Measurements from ENCODE around the gene MEG3.

DNA sequence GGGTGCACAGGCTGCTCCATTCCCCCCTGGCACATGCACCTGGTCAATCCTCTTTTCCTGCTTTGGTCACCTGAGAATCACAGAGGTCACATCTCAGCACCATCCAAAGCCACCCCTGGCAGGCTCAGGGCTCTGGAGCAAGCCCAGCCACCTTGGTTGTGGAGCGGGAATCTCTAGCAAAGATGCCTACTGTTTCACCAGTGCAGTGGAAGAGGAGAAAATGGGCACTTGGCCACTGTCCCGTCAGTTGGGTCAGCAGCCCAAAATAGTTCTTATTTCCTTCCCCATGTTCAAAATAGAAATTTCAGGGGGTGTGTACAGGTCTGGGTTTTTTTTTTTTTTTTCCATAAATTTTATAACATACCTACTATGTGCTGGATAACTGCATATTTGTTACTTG lies 59.3 kb downstream of the MEG3 start:
- TF ChIP-seq, protein P1, sequence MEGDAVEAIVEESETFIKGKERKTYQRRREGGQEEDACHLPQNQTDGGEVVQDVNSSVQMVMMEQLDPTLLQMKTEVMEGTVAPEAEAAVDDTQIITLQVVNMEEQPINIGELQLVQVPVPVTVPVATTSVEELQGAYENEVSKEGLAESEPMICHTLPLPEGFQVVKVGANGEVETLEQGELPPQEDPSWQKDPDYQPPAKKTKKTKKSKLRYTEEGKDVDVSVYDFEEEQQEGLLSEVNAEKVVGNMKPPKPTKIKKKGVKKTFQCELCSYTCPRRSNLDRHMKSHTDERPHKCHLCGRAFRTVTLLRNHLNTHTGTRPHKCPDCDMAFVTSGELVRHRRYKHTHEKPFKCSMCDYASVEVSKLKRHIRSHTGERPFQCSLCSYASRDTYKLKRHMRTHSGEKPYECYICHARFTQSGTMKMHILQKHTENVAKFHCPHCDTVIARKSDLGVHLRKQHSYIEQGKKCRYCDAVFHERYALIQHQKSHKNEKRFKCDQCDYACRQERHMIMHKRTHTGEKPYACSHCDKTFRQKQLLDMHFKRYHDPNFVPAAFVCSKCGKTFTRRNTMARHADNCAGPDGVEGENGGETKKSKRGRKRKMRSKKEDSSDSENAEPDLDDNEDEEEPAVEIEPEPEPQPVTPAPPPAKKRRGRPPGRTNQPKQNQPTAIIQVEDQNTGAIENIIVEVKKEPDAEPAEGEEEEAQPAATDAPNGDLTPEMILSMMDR (IDR thresholded peaks at IDR 0.05) = no peak
- TF ChIP-seq POLR2AphosphoS5 (IDR thresholded peaks at IDR 0.05) (no peak), EP300 (IDR thresholded peaks at IDR 0.05) (no peak), POLR2A (IDR thresholded peaks at IDR 0.05) (no peak)
